Mesenchymal stem cell (in vitro differentiated cells and primary cell): ENCODE results near the gene SBNO2.
A peak's percentile ranks its signal among the peaks of the same experiment; 100 is the strongest.

ENCODE experiments used
- DNase-seq: peaks from one replicate; pipeline ENCODE4 v3.0.0-alpha.2; 2013
- H2AFZ ChIP-seq: one replicate; pipeline ENCODE4 v1.6.1; 2013; ENCODE audit warnings: low read depth, mild to moderate bottlenecking, control low read depth, inconsistent platforms, low read length, moderate library complexity
- H2AK5ac ChIP-seq: 2 replicates; pipeline ENCODE4 v1.6.1; 2013; ENCODE audit warnings: low read length, moderate library complexity, mild to moderate bottlenecking, inconsistent platforms; ENCODE audit not compliant: severe bottlenecking
- H2BK120ac ChIP-seq: one replicate; pipeline ENCODE4 v1.6.1; 2013; ENCODE audit warnings: low read depth, mild to moderate bottlenecking, inconsistent platforms, low read length, moderate library complexity
- H2BK12ac ChIP-seq, 2 experiments: one replicate each; pipeline ENCODE4 v1.6.1; 2013; ENCODE audit warnings: inconsistent platforms in 2 of 2, low read length in 2 of 2, mild to moderate bottlenecking in 2 of 2, moderate library complexity in 2 of 2, control low read depth in 1 of 2
- H2BK15ac ChIP-seq: one replicate; pipeline ENCODE4 v1.6.1; 2013; ENCODE audit warnings: mild to moderate bottlenecking, low read depth, inconsistent platforms; ENCODE audit not compliant: poor library complexity, severe bottlenecking
- H2BK5ac ChIP-seq: 2 replicates; pipeline ENCODE4 v1.6.1; 2013; ENCODE audit warnings: low read depth, mild to moderate bottlenecking, low read length, control low read depth, inconsistent platforms; ENCODE audit not compliant: poor library complexity, severe bottlenecking
- H3K14ac ChIP-seq, 2 experiments: one replicate each; pipeline ENCODE4 v1.6.1; 2013; ENCODE audit warnings: inconsistent platforms in 2 of 2, low read length in 2 of 2, control low read depth in 1 of 2, mild to moderate bottlenecking in 1 of 2, moderate library complexity in 1 of 2
- H3K18ac ChIP-seq, 2 experiments: one replicate each; pipeline ENCODE4 v1.6.1; 2013; ENCODE audit warnings: inconsistent platforms in 2 of 2, low read length in 2 of 2, control low read depth in 1 of 2, low read depth in 1 of 2, mild to moderate bottlenecking in 1 of 2
- H3K23ac ChIP-seq, 2 experiments: one replicate each; pipeline ENCODE4 v1.6.1; 2013; ENCODE audit warnings: inconsistent platforms in 2 of 2, low read length in 2 of 2, mild to moderate bottlenecking in 2 of 2, moderate library complexity in 2 of 2, control low read depth in 1 of 2
- H3K27ac ChIP-seq: 2 replicates; pipeline ENCODE4 v1.5.1; 2013; ENCODE audit warnings: mild to moderate bottlenecking, moderate library complexity, low read length, control low read depth, inconsistent platforms; ENCODE audit not compliant: poor library complexity, severe bottlenecking
- H3K27me3 ChIP-seq, 2 experiments: 2 replicates each; pipeline versions ENCODE4 v1.6.1 to v1.7.0; 2013; ENCODE audit warnings: low read length in 2 of 2, mild to moderate bottlenecking in 2 of 2, moderate library complexity in 2 of 2, control low read depth in 1 of 2, inconsistent platforms in 1 of 2; ENCODE audit not compliant: control insufficient read depth in 1 of 2, insufficient read depth in 1 of 2
- H3K36me3 ChIP-seq, 2 experiments: 2 replicates each; pipeline versions ENCODE4 v1.6.1 to v1.7.0; 2013; ENCODE audit warnings: low read length in 2 of 2, control low read depth in 1 of 2, inconsistent platforms in 1 of 2, low read depth in 1 of 2, mild to moderate bottlenecking in 1 of 2; ENCODE audit not compliant: insufficient read depth in 2 of 2, control insufficient read depth in 1 of 2
- H3K4ac ChIP-seq, 2 experiments: one replicate each; pipeline ENCODE4 v1.6.1; 2013; ENCODE audit warnings: inconsistent platforms in 2 of 2, low read length in 2 of 2, mild to moderate bottlenecking in 2 of 2, moderate library complexity in 2 of 2, control low read depth in 1 of 2, low read depth in 1 of 2
- H3K4me1 ChIP-seq: 2 replicates; pipeline ENCODE4 v1.6.1; 2013; ENCODE audit warnings: low read depth, low read length, control low read depth; ENCODE audit not compliant: control insufficient read depth, insufficient read depth
- H3K4me2 ChIP-seq: 2 replicates; pipeline ENCODE4 v1.6.1; 2013; ENCODE audit warnings: low read length, mild to moderate bottlenecking, inconsistent platforms; ENCODE audit not compliant: poor library complexity, severe bottlenecking
- H3K4me3 ChIP-seq, 2 experiments: 2 replicates each; pipeline versions ENCODE4 v1.5.1 to v1.7.0; 2013; ENCODE audit warnings: low read length in 2 of 2, mild to moderate bottlenecking in 2 of 2, control low read depth in 1 of 2, low read depth in 1 of 2; ENCODE audit not compliant: insufficient read depth in 1 of 2
- H3K79me1 ChIP-seq: replicated peaks from 2 replicates; pipeline ENCODE4 v1.6.1; 2013; ENCODE audit warnings: mild to moderate bottlenecking, control low read depth, low read length, inconsistent platforms; ENCODE audit not compliant: poor library complexity, severe bottlenecking
- H3K9ac ChIP-seq: 2 replicates; pipeline ENCODE4 v1.7.0; 2013; ENCODE audit warnings: mild to moderate bottlenecking, low read length, moderate library complexity
- H3K9me3 ChIP-seq: 2 replicates; pipeline ENCODE4 v1.7.0; 2013; ENCODE audit warnings: mild to moderate bottlenecking, low read length; ENCODE audit not compliant: control insufficient read depth
- H4K8ac ChIP-seq: one replicate; pipeline ENCODE4 v1.6.1; 2013; ENCODE audit warnings: inconsistent platforms, mild to moderate bottlenecking, low read length, moderate library complexity
- H4K91ac ChIP-seq: one replicate; pipeline ENCODE4 v1.6.1; 2013; ENCODE audit warnings: mild to moderate bottlenecking, low read length, inconsistent platforms
- WGBS: methylation state at CpG from one replicate; pipeline ENCODE4 v1.1.7; 2013; ENCODE audit warnings: mixed read lengths; 5-methylcytosine and 5-hydroxymethylcytosine counted together

The SBNO2 gene

DNA sequence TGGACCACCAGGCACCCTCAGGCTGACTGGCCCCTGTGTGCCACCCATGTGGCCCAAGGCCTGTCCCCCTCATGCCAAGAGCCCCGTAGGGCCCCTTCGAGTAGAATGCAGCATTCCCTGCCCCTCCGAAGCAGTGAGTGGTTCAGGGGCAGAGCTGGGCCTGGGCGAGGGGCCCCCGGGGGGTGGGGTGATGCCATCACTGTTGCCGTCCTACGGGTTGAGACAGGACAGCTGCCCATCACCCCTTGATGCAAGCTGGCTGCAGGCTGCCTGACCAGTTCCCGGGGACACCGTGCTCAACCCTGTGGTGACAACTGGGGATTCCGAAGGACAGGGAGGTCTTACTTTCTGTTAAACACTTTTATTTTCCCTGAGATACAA is 4.7 kb downstream of the SBNO2 start:
- Histone ChIP-seq H3K4me2 (peak overlapping the region; percentile 3), H3K4me1 (peaks cover 68% of the 10 kb centered on the region), H3K18ac (peak overlapping the region; percentile 78 to 83), H3K14ac (no peak overlapping the region), H4K8ac (no peak overlapping the region), H3K27me3 (no peaks in the 10 kb centered on the region), H3K9ac (peak overlapping the region; percentile 86), H3K4me3 (peak overlapping the region in 1 of 2 experiments; percentile 89), H3K23ac (no peak overlapping the region), H3K4ac (peak overlapping the region in 1 of 2 experiments; percentile 6), H2BK120ac (peak overlapping the region; percentile 45), H3K79me1 (peaks cover 2% of the 10 kb centered on the region), H2BK12ac (peak overlapping the region in 1 of 2 experiments; percentile 46), H2BK15ac (no peak overlapping the region), H2AFZ (no peak overlapping the region), H3K27ac (peak overlapping the region; percentile 51), H3K36me3 (peaks cover 15 to 60% of the 10 kb centered on the region in 2 experiments), H2AK5ac (peak overlapping the region; percentile 46), H2BK5ac (no peak overlapping the region), H4K91ac (peak overlapping the region; percentile 72), H3K9me3 (no peaks in the 10 kb centered on the region)
- WGBS, result 80% methylated on average over 10 of the region's 10 CpGs
- DNase-seq, result no peak

DNA sequence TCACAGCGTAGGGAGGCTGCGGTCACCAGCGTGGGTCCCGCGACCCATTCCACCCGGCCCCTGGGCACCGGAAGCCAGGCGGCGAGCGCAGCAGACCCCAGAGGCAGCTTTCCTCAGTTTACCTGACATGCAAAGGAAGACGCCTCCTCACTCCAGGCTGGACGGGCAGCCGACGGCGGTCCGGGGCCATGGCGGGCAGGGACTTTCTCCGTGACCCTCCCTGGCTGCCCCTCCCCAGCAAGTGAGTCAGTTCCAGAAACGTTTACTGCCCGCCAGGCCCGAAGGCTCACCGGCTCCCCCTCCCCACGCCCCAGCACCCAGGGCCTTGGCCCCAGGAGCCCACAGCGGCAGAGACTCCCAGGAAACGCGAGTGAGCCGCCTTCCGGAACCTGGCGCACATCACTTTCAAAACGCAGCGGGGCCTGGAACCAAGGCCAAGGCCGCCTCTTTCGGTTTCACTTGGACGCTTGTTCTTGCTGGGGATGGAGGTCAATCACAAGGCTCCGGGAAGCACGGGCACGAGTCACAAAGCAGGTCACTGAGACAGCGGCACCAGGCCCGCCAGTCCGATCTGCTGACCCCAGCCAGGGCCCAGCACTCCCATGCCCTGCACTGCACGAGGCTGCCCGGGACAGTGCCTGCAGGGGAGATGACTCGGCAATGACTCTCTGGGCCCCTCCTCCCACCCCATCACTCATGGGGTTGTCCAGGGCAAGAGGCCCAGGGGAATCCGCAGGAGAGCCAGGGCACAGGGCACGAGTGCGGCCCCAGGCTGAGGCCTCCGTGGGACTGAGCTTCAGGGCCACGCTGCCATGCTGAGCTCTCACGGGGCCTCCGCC is 5.3 kb downstream of the SBNO2 start:
- Histone ChIP-seq H3K9ac (peak overlapping the region; percentile 86), H3K27me3 (no peaks in the 10 kb centered on the region)

DNA sequence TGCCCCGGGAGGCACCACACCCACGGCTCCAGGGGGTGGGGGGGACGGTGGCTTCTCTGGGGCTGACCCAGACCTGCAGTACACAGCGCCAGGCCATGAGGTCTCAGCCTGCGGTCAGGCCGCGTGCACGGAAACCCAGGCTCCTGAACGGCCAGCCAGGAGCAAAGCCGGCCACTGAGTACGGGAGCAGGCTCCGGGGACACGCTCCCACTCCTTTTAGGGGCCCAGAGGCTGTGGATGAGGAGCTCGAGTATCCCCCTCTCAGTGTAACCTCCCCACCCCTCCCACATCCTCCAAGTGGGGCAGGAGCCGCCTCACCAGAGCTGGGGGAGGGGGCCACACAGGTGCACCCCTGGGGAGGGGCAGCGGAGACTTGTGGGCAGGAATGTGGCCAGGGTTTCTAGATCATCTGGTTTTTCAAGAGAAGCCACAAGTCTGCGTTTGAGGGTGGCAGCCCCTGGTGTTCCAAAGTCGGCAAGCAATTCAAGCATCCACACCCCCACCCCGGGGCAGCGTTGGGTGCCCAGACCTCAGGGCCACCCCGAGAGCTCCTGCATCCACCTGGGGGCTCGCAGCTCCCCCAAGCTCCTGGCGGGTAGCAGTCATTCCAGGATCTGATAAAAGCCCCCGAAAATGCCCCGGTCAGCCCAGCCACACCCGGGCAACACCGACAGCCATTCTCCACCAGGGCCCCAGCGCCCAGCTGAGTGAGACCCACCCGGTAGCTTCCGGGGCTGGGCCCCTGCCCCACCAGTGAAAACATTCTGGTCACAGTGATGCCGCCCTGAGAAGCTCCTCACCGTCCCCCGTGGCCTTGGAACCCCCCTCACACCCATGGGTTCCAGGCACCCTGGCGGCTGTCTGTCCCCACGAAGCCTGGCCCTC is 6.1 kb downstream of the SBNO2 start:
- Histone ChIP-seq H2BK120ac (peak overlapping the region; percentile 29), H3K4ac (no peak overlapping the region), H2BK12ac (peak overlapping the region in 1 of 2 experiments; percentile 26), H2BK5ac (peak overlapping the region; percentile 3), H3K27me3 (no peaks in the 10 kb centered on the region), H2AK5ac (peak overlapping the region; percentile 54), H3K4me1 (peaks cover 70% of the 10 kb centered on the region), H3K9me3 (no peaks in the 10 kb centered on the region), H3K23ac (no peak overlapping the region), H3K18ac (peak overlapping the region in 1 of 2 experiments; percentile 44), H3K4me2 (no peak overlapping the region), H2BK15ac (peak overlapping the region; percentile 6), H3K79me1 (peaks cover 8% of the 10 kb centered on the region), H4K91ac (peak overlapping the region; percentile 22), H3K4me3 (peak overlapping the region in 1 of 2 experiments; percentile 89), H3K9ac (peak overlapping the region; percentile 86), H3K27ac (no peak overlapping the region), H4K8ac (no peak overlapping the region), H2AFZ (no peak overlapping the region), H3K36me3 (peaks cover 17 to 72% of the 10 kb centered on the region in 2 experiments), H3K14ac (no peak overlapping the region)
- no peak for DNase-seq
- 94% methylated on average over 32 of the region's 35 CpGs for WGBS

More for the DNA sequence above, 5.3 kb downstream of the SBNO2 start:
- H2AFZ ChIP-seq, result no peak overlapping the region
- peak overlapping the region; percentile 78 to 83 for H3K18ac ChIP-seq
- H3K14ac ChIP-seq, result no peak overlapping the region
- peak; percentile 91 for DNase-seq
- peak overlapping the region; percentile 54 for H2AK5ac ChIP-seq
- H4K91ac ChIP-seq, result peak overlapping the region; percentile 72
- peak overlapping the region; percentile 38 for H4K8ac ChIP-seq
- peaks cover 66% of the 10 kb centered on the region for H3K4me1 ChIP-seq
- peak overlapping the region; percentile 37 to 58 for H3K4ac ChIP-seq
- H2BK120ac ChIP-seq, result peak overlapping the region; percentile 45
- no peaks in the 10 kb centered on the region for H3K9me3 ChIP-seq
- H3K27ac ChIP-seq, result peak overlapping the region; percentile 51
- H2BK12ac ChIP-seq, result peak overlapping the region; percentile 31 to 46
- no peak overlapping the region for H3K23ac ChIP-seq
- H2BK15ac ChIP-seq, result peak overlapping the region; percentile 6
- H3K4me3 ChIP-seq, result peak overlapping the region; percentile 23 to 89
- H2BK5ac ChIP-seq, result peak overlapping the region; percentile 3
- H3K4me2 ChIP-seq, result peak overlapping the region; percentile 3
- 71% methylated on average over 50 of the region's 50 CpGs for WGBS
- peaks cover 2% of the 10 kb centered on the region for H3K79me1 ChIP-seq
- H3K36me3 ChIP-seq, result peaks cover 15 to 63% of the 10 kb centered on the region in 2 experiments
